ENCODE data around the gene MCEMP1. TPM values are rescaled to one million over a fixed set of nuclear protein-coding genes. Genes with fewer than 3 reads are reported as not detected.

Gene MCEMP1
- polyA plus RNA-seq, 1 donor from 2014 or later = not detected

- H4K20me1 ChIP-seq (ENCODE audit: insufficient read depth) = no peaks in the 10 kb centered on the region
- H3K27ac ChIP-seq (ENCODE audit: low read length) = no peak overlapping the region
- no peak overlapping the region for H3K4me3 ChIP-seq (ENCODE audit: low read length)
- no peak overlapping the region for H3K4me2 ChIP-seq (ENCODE audit: low read length)
- no peaks in the 10 kb centered on the region for H3K9me3 ChIP-seq (ENCODE audit: low read length)
- no peaks in the 10 kb centered on the region for H3K27me3 ChIP-seq (ENCODE audit: insufficient read depth, low read depth, low read length)
- no peaks in the 10 kb centered on the region for H3K9me2 ChIP-seq (ENCODE audit: insufficient read depth, low read length)
- no peak for TF ChIP-seq SMC3 (conservative IDR thresholded peaks at IDR 0.05; ENCODE audit: poor library complexity)
- no peak overlapping the region for H2AFZ ChIP-seq (ENCODE audit: low read depth, low read length)
- no peaks in the 10 kb centered on the region for H3K36me3 ChIP-seq (ENCODE audit: insufficient read depth, low read length)
- peaks cover 8% of the 10 kb centered on the region for H3K79me2 ChIP-seq (replicated peaks; ENCODE audit: insufficient read depth, low read length)
- H3F3A ChIP-seq (ENCODE audit: insufficient read depth, low read length, poor library complexity, severe bottlenecking) = no peaks in the 10 kb centered on the region
- H3K9ac ChIP-seq (ENCODE audit: low read length) = no peak overlapping the region
These were observed 900 bp downstream of the MCEMP1 start for GRCh38 chr19:7677669-7678311.

GRCh38 chr19:7678971-7679751, 2.3 kb downstream of the MCEMP1 start:
- Histone ChIP-seq H3F3A (ENCODE audit: insufficient read depth, low read length, poor library complexity, severe bottlenecking) (no peaks in the 10 kb centered on the region), H3K36me3 (ENCODE audit: insufficient read depth, low read length) (no peaks in the 10 kb centered on the region), H3K4me3 (ENCODE audit: low read length) (no peak overlapping the region), H4K20me1 (ENCODE audit: insufficient read depth) (no peaks in the 10 kb centered on the region), H3K9ac (ENCODE audit: low read length) (no peak overlapping the region), H3K79me2 (replicated peaks; ENCODE audit: insufficient read depth, low read length) (peaks cover 8% of the 10 kb centered on the region), H2AFZ (ENCODE audit: low read depth, low read length) (no peak overlapping the region), H3K9me3 (ENCODE audit: low read length) (no peaks in the 10 kb centered on the region), H3K27ac (ENCODE audit: low read length) (peak overlapping the region; percentile 15), H3K9me2 (ENCODE audit: insufficient read depth, low read length) (no peaks in the 10 kb centered on the region), H3K27me3 (ENCODE audit: insufficient read depth, low read depth, low read length) (no peaks in the 10 kb centered on the region), H3K4me2 (ENCODE audit: low read length) (no peak overlapping the region)
- TF ChIP-seq POLR2AphosphoS5 (IDR thresholded peaks at IDR 0.05) = peak; percentile 62
- TF ChIP-seq EZH2 (IDR thresholded peaks at IDR 0.05; ENCODE audit: borderline replicate concordance, insufficient read depth, low read length, poor library complexity, severe bottlenecking) = no peak
- TF ChIP-seq CTCF (IDR thresholded peaks at IDR 0.05; ENCODE audit: poor library complexity, severe bottlenecking) = peak; percentile 76
- TF ChIP-seq TAF1 (IDR thresholded peaks at IDR 0.05; ENCODE audit: low read depth) = no peak
- no peak for TF ChIP-seq REST (IDR thresholded peaks at IDR 0.05; ENCODE audit: borderline replicate concordance)
- TF ChIP-seq RAD21 (conservative IDR thresholded peaks at IDR 0.05) = peak; percentile 71
- TF ChIP-seq SMC3 (conservative IDR thresholded peaks at IDR 0.05; ENCODE audit: poor library complexity) = peak; percentile 69
- TF ChIP-seq EP300 (conservative IDR thresholded peaks at IDR 0.05; ENCODE audit: poor library complexity, severe bottlenecking) = peak; percentile 42
- peak; percentile 46 for TF ChIP-seq MXI1 (conservative IDR thresholded peaks at IDR 0.05; ENCODE audit: poor library complexity, severe bottlenecking)
